Glomerular endothelial cell (primary cell): ENCODE measurements around the gene DCHS2. TPM values are rescaled to one million over a fixed set of nuclear protein-coding genes. Genes with fewer than 3 reads are reported as not detected.

Experiments used
- DNase-seq: peaks from one replicate; pipeline ENCODE4 v3.0.0-alpha.2; 2011; ENCODE audit warnings: low read depth, low spot score; ENCODE audit errors: extremely low read depth
- total RNA-seq: library from RNA; depleted of rRNA; stranded (reverse); fragments of >200 nt; gene quantifications from 2 replicates; pipeline ENCODE4 v1.2.3, GENCODE V29; 2015

The DCHS2 gene
- total RNA-seq, 1 donor from 2014 or later = not detected

GRCh38 chr4:154490583-154491340, 837 bp downstream of the DCHS2 start:
- DNase-seq = no peak

GRCh38 chr4:154490234-154490582, 1.4 kb downstream of the DCHS2 start:
- DNase-seq = no peak

- DNase-seq = no peak
These were observed 1.9 kb downstream of the DCHS2 start for GRCh38 chr4:154489558-154490233.

- no peak for DNase-seq
These were observed 4.5 kb downstream of the DCHS2 start for GRCh38 chr4:154487145-154487544.

DNA sequence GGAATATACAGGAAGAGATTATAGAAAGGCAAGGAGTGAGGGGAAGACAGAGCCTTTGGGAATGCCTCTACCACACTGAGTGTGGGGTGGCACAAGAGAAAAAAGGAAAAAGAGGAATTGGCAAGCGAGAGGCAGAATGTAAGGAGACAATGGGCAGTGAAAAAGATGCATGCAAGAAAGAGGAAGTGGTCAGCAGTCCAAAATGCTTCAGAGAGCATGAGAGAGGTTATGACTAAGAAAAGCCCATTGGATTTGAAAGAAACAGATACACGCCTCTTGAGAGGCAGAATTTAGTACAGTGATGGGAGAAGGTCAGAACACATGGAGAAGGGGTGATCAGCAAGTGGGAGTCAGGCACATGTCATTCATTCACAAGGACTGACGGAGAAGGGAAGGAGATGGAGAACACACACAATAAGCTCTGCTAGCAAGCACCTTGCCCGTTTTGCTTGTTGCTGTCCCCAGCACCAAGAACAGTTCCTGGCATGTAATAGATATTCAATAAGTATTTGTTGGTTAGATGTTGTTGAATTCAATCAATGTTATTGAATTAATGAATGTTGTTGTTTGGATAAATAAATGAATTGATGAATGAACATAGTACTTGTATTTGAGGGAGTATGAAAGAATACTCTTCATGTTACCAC, 6.3 kb downstream of the DCHS2 start:
- DNase-seq = no peak

- no peak for DNase-seq
These were observed 13.1 kb downstream of the DCHS2 start for GRCh38 chr4:154478547-154478946.

DNA sequence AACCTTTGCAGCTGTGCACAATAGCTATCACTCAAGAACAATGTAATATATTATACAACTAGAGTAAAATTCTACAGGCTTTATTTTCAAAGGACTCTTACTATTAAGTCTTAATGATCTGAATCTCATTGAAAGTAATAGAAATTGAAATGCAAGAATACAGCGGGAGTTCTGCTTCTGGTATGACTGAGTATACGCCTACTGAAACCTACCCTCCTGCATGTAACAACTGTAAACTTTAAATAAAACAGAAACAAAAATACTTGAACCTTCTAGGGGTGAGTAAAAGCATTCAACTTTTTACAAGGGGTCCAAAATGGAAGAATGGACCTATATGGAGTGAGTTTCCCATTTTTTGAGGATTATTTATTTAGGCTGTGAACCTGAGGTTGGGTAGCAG, 13.5 kb downstream of the DCHS2 start:
- DNase-seq = no peak

GRCh38 chr4:154476232-154476631, 15.4 kb downstream of the DCHS2 start:
- no peak for DNase-seq

DNA sequence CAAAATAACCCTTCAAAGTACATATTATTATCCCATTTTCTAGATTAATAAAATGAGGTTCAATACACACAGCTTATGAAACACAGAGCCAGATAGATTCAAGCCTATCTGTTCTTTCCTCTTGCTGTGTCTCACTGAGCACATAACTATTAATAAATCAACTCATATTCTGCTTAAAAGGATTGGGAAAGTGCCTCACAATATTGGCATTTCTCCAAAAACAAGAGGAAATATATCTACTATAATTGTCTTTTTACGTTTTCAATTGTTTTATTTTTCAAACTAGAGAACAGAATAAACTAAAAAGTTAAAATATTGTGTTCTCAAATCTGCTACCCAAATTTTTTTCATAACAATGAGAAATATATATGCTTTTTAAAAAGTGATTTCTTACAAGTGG, 15.8 kb downstream of the DCHS2 start:
- no peak for DNase-seq

- no peak for DNase-seq
These were observed 18.1 kb downstream of the DCHS2 start for GRCh38 chr4:154473497-154473896.

DNA sequence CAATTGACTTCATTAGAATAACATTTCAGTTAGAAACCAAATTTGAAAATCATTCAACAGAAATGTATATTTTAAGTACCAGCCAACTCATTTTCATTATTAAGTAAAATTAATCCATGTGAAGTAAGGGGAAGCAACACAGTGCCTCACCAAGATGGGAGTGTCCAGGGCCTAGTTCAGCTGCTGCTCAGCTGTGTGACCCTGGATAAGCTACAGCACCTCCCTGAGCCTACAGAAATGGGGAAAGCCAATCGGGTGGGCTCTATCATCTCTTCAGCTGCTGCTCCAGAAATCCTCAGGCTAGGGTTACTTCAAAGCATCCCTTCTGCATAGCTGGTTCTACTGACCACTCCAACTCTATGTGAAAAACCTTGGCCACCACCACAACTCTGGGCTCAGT, 18.7 kb downstream of the DCHS2 start:
- no peak for DNase-seq

GRCh38 chr4:154471526-154472331, 19.9 kb downstream of the DCHS2 start:
- DNase-seq = no peak

DNA sequence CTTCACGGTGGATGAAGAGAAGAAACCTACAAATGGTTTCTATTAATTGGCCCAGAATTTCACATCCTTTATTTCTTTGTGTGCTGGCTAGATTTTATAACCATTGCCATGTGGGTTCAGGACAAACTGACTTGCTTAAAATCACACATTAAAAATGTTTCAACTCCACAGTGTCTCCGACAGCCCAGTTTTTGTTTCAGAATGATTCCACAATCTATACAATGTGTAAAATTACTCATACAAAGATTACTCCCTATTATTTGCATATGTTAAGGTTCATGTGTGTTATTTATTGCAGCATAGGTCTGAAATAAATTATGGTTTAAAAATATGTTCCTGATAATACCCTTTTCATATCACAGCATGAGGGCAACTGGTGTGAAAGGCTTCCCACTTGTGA, 20.6 kb downstream of the DCHS2 start:
- no peak for DNase-seq

GRCh38 chr4:154467886-154468285, 23.7 kb downstream of the DCHS2 start:
- DNase-seq = no peak

DNA sequence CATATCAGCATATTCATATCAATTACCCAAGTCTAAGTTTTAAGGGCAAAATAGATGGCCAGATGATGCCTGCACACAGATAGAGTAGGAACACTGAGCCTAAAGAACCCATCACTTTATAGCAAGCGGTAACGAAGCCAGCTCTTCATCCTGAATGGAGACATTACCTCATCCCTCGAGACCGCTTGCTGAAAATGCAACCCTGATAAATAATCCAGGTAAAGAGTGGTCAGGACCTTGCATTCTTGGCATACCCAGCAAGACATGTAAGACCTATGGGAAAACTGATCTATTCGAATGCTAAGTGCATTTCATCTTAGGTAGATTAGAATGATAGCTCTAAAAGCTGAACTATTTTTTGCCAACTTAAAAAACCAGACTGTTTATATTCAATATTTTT, 25.3 kb downstream of the DCHS2 start:
- DNase-seq = no peak

DNA sequence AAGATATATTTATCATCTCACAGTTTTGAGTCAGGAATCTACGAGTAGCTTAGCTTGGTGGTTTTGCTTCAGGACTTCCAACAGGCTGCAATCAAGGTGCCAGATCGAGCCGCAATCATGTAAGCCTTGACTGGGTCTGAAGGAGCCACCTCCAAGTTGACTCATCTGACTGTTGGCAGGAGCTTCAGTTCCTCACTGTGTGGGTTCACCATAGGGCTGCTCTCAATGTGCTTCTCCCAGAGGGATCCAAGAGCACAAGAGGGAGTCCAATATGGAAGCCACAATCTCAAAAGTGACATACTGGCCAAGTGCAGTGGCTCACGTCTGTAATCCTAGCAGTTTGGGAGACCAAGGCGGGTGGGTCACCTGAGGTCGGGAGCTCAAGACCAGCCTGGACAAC, 26.5 kb downstream of the DCHS2 start:
- no peak for DNase-seq

DNA sequence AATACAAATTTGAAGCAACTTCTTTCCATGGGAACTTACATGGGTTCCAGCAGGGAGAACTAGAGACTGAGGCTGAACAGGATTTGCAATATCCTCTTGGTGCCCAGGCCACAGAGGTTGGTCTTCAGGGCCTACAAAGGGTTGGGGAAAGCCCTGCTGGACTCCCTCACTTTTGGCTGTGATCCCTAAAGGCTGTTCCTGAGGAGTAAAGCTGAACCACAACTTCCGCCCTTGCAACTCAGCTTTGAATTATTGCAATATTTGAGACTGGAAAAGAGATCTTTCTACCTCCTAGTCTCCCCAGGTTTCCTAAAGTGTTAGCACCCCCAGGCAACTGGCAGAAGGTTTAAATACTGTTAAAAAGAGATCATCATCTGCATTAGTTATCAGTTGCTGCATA, 26.9 kb downstream of the DCHS2 start:
- no peak for DNase-seq

- DNase-seq = no peak
These were observed 29.4 kb downstream of the DCHS2 start for GRCh38 chr4:154462081-154462810.

DNA sequence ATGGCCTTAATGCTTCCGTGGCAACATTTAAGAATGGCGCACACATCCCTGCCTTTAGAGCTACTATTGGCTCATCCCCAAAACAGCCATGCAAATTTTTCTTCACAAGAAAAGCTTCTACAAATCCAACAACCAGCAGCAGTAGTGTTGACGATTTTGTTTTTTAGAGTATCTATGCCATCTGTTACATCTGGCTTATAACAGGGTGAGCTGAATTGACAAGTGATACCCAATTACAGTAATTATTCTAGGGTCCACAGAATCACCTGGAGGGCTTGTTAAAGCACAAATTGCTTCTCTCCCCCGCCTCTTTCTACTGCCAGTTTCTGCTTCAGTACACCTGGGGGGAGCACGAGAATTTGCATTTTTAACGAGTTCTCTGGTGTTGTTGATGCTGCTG, 34.1 kb downstream of the DCHS2 start:
- no peak for DNase-seq

DNA sequence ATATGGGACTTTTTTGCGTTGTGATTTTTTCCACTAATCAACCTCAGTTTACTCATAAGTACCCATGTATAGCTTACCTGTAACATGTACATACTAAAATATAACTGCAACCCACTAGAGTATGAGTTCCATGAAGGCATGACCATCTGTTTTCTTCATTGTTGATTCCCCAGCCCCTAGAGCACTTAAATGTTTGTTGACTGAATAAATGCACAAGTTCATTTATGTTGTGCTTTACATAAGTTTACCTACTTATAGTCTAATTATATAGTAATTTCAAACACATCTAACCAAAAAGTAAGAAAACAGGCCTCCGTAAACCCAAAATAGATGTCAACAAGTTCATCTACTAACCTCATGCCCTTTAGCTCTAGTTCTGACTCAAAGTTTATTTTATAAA, 34.7 kb downstream of the DCHS2 start:
- no peak for DNase-seq

- DNase-seq = no peak
These were observed 35.4 kb downstream of the DCHS2 start for GRCh38 chr4:154456240-154456639.
